ENCODE data around the gene OLIG1.

Gene OLIG1

GRCh38 chr21:33071770-33072306 lies 1.9 kb downstream of the OLIG1 start:
- no peaks in the 10 kb centered on the region for H3K9me2 ChIP-seq (replicated peaks; ENCODE audit: low read depth, low read length)
- H3F3A ChIP-seq (ENCODE audit: low read depth): no peaks in the 10 kb centered on the region
- H3K9me3 ChIP-seq (ENCODE audit: insufficient read depth, low read depth, low read length): no peaks in the 10 kb centered on the region
- H3K4me3 ChIP-seq (ENCODE audit: low read length, poor library complexity, severe bottlenecking): no peak overlapping the region
- H3K27me3 ChIP-seq (ENCODE audit: insufficient read depth, low read length, poor library complexity, severe bottlenecking): no peaks in the 10 kb centered on the region
- no peak overlapping the region for H2AFZ ChIP-seq (ENCODE audit: low read length)
- H3K4me1 ChIP-seq (ENCODE audit: insufficient read depth, low read length, poor library complexity, severe bottlenecking): peaks cover 29% of the 10 kb centered on the region
- no peaks in the 10 kb centered on the region for H3K79me2 ChIP-seq (ENCODE audit: insufficient read depth, low read length)
- no peak overlapping the region for H3K4me2 ChIP-seq (ENCODE audit: low read depth, low read length, poor library complexity, severe bottlenecking)
- no peaks in the 10 kb centered on the region for H3K36me3 ChIP-seq (ENCODE audit: insufficient read depth, low read length)
- H4K20me1 ChIP-seq (ENCODE audit: insufficient read depth, low read length, poor library complexity, severe bottlenecking): no peaks in the 10 kb centered on the region
- TF ChIP-seq CTCF (conservative IDR thresholded peaks at IDR 0.05; ENCODE audit: low read length): no peak
- no peak overlapping the region for H3K9ac ChIP-seq (ENCODE audit: low read depth, low read length, poor library complexity, severe bottlenecking)

- 0 out of 2 replicates have a peak overlapping the region, but pooled peaks have one; percentile 30 for H2AFZ ChIP-seq (ENCODE audit: low read length)
- no peaks in the 10 kb centered on the region for H3K79me2 ChIP-seq (ENCODE audit: insufficient read depth, low read length)
- H3K36me3 ChIP-seq (ENCODE audit: insufficient read depth, low read length): no peaks in the 10 kb centered on the region
- no peak overlapping the region for H3K9ac ChIP-seq (ENCODE audit: low read depth, low read length, poor library complexity, severe bottlenecking)
- H4K20me1 ChIP-seq (ENCODE audit: insufficient read depth, low read length, poor library complexity, severe bottlenecking): no peaks in the 10 kb centered on the region
- no peak overlapping the region for H3K4me3 ChIP-seq (ENCODE audit: low read length, poor library complexity, severe bottlenecking)
- peaks cover 28% of the 10 kb centered on the region for H3K4me1 ChIP-seq (ENCODE audit: insufficient read depth, low read length, poor library complexity, severe bottlenecking)
- no peaks in the 10 kb centered on the region for H3K9me3 ChIP-seq (ENCODE audit: insufficient read depth, low read depth, low read length)
- H3F3A ChIP-seq (ENCODE audit: low read depth): no peaks in the 10 kb centered on the region
- no peaks in the 10 kb centered on the region for H3K9me2 ChIP-seq (replicated peaks; ENCODE audit: low read depth, low read length)
- TF ChIP-seq EZH2phosphoT487 (IDR thresholded peaks at IDR 0.05; ENCODE audit: borderline replicate concordance) (no peak), CTCF (conservative IDR thresholded peaks at IDR 0.05; ENCODE audit: low read length) (no peak)
- no peak overlapping the region for H3K4me2 ChIP-seq (ENCODE audit: low read depth, low read length, poor library complexity, severe bottlenecking)
- H3K27me3 ChIP-seq (ENCODE audit: insufficient read depth, low read length, poor library complexity, severe bottlenecking): no peaks in the 10 kb centered on the region
Measured at GRCh38 chr21:33073636-33074035, 3.7 kb downstream of the OLIG1 start.

GRCh38 chr21:33075128-33075527 lies 5.2 kb downstream of the OLIG1 start:
- TF ChIP-seq EZH2phosphoT487 (IDR thresholded peaks at IDR 0.05; ENCODE audit: borderline replicate concordance): no peak
- no peak for TF ChIP-seq CTCF (conservative IDR thresholded peaks at IDR 0.05; ENCODE audit: low read length)
- Histone ChIP-seq H3K4me2 (ENCODE audit: low read depth, low read length, poor library complexity, severe bottlenecking) (no peak overlapping the region), H3F3A (ENCODE audit: low read depth) (no peaks in the 10 kb centered on the region), H3K4me3 (ENCODE audit: low read length, poor library complexity, severe bottlenecking) (no peak overlapping the region), H3K9me2 (replicated peaks; ENCODE audit: low read depth, low read length) (no peaks in the 10 kb centered on the region), H2AFZ (ENCODE audit: low read length) (no peak overlapping the region), H3K9ac (ENCODE audit: low read depth, low read length, poor library complexity, severe bottlenecking) (no peak overlapping the region), H3K4me1 (ENCODE audit: insufficient read depth, low read length, poor library complexity, severe bottlenecking) (peaks cover 35% of the 10 kb centered on the region), H3K36me3 (ENCODE audit: insufficient read depth, low read length) (no peaks in the 10 kb centered on the region), H3K9me3 (ENCODE audit: insufficient read depth, low read depth, low read length) (no peaks in the 10 kb centered on the region), H3K27me3 (ENCODE audit: insufficient read depth, low read length, poor library complexity, severe bottlenecking) (no peaks in the 10 kb centered on the region), H4K20me1 (ENCODE audit: insufficient read depth, low read length, poor library complexity, severe bottlenecking) (no peaks in the 10 kb centered on the region), H3K79me2 (ENCODE audit: insufficient read depth, low read length) (no peaks in the 10 kb centered on the region)

Data from Loucy (cell line).